RWPE2 (cell line): ENCODE measurements around the gene THRB.
A peak's percentile ranks its signal among the peaks of the same experiment; 100 is the strongest.

ENCODE experiments used
- ATAC-seq: fragments of 200-7000 bp; cut with Tn5 transposase; 3 replicates; pipeline ENCODE4 v1.9.1; 2021; ENCODE audit warnings: low read depth
- DNase-seq: peaks from one replicate; pipeline ENCODE4 v3.0.0-alpha.2; 2020; ENCODE audit warnings: low spot score
- H3K27ac ChIP-seq: fragments of 450-650 bp; 2 replicates; pipeline ENCODE4 v1.5.1; 2017; ENCODE audit warnings: mild to moderate bottlenecking; ENCODE audit not compliant: poor library complexity, severe bottlenecking
- H3K27me3 ChIP-seq: fragments of 250-450 bp; sonication (Bioruptor Pico); 2 replicates; pipeline ENCODE4 v1.5.1; 2021; ENCODE audit warnings: mild to moderate bottlenecking, moderate library complexity; ENCODE audit not compliant: insufficient read depth, poor library complexity, severe bottlenecking
- H3K36me3 ChIP-seq: fragments of 250-450 bp; sonication (Bioruptor Pico); 2 replicates; pipeline ENCODE4 v1.5.1; 2020; ENCODE audit warnings: low read depth, mild to moderate bottlenecking, moderate library complexity
- H3K4me1 ChIP-seq: fragments of 250-450 bp; sonication (Bioruptor Pico); 2 replicates; pipeline ENCODE4 v1.5.1; 2021; ENCODE audit warnings: mild to moderate bottlenecking, moderate library complexity; ENCODE audit not compliant: insufficient read depth, poor library complexity, severe bottlenecking
- H3K4me3 ChIP-seq: fragments of 250-450 bp; sonication (Bioruptor Pico); 2 replicates; pipeline ENCODE4 v1.5.1; 2021; ENCODE audit warnings: mild to moderate bottlenecking, moderate library complexity; ENCODE audit not compliant: severe bottlenecking
- H3K9me3 ChIP-seq: fragments of 250-450 bp; sonication (Bioruptor Pico); 2 replicates; pipeline ENCODE4 v1.5.1; 2021; ENCODE audit warnings: mild to moderate bottlenecking, moderate library complexity; ENCODE audit not compliant: severe bottlenecking
- TF ChIP-seq, protein P1 (sequence below): fragments of 450-650 bp; IDR thresholded peaks from one replicate; pipeline ENCODE4 v1.5.1; 2017; ENCODE audit warnings: mild to moderate bottlenecking, moderate library complexity; ENCODE audit not compliant: poor library complexity, severe bottlenecking

THRB gene

DNA sequence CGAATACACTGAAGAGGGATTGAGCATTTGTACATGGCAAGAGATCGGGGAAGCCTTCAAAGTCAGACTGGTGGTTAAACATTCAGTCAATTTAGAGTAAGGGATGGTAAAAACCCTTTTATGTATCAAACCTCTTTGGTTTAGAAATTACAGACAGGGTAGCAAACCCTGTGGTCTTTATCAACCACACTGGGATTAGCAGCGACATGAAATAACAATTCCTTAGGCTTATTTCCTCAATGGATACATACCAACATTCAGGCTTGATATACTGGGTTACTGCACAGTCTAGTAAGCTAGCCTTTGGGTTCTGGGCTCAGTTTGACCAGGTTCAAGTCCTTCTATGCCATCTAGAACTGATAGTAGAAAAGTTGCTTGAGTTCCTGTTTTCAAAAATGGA is 127.4 kb downstream of the THRB start:
- ATAC-seq (no peak), DNase-seq (no peak)
- TF ChIP-seq, protein P1, sequence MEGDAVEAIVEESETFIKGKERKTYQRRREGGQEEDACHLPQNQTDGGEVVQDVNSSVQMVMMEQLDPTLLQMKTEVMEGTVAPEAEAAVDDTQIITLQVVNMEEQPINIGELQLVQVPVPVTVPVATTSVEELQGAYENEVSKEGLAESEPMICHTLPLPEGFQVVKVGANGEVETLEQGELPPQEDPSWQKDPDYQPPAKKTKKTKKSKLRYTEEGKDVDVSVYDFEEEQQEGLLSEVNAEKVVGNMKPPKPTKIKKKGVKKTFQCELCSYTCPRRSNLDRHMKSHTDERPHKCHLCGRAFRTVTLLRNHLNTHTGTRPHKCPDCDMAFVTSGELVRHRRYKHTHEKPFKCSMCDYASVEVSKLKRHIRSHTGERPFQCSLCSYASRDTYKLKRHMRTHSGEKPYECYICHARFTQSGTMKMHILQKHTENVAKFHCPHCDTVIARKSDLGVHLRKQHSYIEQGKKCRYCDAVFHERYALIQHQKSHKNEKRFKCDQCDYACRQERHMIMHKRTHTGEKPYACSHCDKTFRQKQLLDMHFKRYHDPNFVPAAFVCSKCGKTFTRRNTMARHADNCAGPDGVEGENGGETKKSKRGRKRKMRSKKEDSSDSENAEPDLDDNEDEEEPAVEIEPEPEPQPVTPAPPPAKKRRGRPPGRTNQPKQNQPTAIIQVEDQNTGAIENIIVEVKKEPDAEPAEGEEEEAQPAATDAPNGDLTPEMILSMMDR, result no peak
- H3K4me1 ChIP-seq, result peaks cover 24% of the 10 kb centered on the region
- no peak overlapping the region for H3K4me3 ChIP-seq
- H3K9me3 ChIP-seq, result no peaks in the 10 kb centered on the region
- H3K36me3 ChIP-seq, result no peaks in the 10 kb centered on the region
- H3K27me3 ChIP-seq, result no peaks in the 10 kb centered on the region
- H3K27ac ChIP-seq, result no peak overlapping the region

GRCh38 chr3:24365168-24365567 is 129.5 kb downstream of the THRB start:
- Histone ChIP-seq H3K4me1 (peaks cover 24% of the 10 kb centered on the region), H3K9me3 (no peaks in the 10 kb centered on the region), H3K27ac (peak overlapping the region; percentile 73), H3K4me3 (no peak overlapping the region), H3K36me3 (no peaks in the 10 kb centered on the region), H3K27me3 (no peaks in the 10 kb centered on the region)
- peak; percentile 79 for DNase-seq
- TF ChIP-seq, protein P1, result peak; percentile 29
- ATAC-seq, result peak; percentile 100

DNA sequence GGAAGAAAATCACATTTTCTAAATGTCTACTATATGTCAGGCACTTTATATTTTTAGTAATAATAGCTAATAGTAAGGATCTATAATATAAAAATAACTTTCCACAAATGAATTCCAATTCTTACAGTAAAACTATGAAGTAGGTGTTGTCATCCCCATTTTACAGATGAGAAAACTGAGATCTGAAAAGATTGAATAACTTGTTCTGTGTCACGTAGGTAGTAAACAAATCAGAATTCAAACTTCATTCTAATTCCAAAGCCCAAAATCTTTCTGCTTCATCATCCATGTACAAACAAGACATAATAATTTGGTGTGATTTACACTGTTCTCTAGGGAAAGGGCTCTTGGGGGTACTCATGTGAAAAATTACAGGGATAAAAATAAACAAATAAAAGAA is 130.3 kb downstream of the THRB start:
- TF ChIP-seq, protein P1, result no peak

DNA sequence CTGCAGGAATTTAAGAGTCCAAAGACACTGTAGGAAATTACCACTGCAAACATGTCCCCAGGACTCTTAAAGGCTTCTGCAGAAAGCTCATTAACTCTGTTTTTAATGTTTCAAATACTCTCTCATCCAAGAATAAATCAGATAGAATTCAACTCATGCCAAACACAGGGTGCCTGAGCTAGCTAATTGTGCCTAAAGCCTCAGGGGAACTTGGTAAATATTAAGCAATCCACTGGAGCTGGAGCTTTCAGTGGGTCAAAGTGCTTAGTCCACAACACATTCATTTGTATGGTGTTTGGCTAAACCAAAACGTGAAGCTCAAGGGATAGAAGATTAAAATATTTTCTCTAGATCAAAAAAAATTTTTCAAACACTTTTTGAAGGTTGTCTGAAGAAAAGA is 131.4 kb downstream of the THRB start:
- Histone ChIP-seq H3K9me3 (no peaks in the 10 kb centered on the region), H3K4me1 (peaks cover 24% of the 10 kb centered on the region), H3K36me3 (no peaks in the 10 kb centered on the region), H3K4me3 (no peak overlapping the region), H3K27me3 (no peaks in the 10 kb centered on the region), H3K27ac (peak overlapping the region; percentile 73)
- no peak for DNase-seq
- TF ChIP-seq, protein P1, result no peak
- ATAC-seq, result no peak

More for the DNA sequence above, 130.3 kb downstream of the THRB start:
- no peaks in the 10 kb centered on the region for H3K36me3 ChIP-seq
- H3K4me1 ChIP-seq, result peaks cover 24% of the 10 kb centered on the region
- H3K27ac ChIP-seq, result peak overlapping the region; percentile 73
- H3K9me3 ChIP-seq, result no peaks in the 10 kb centered on the region
- ATAC-seq, result no peak
- H3K27me3 ChIP-seq, result no peaks in the 10 kb centered on the region
- no peak for DNase-seq
- no peak overlapping the region for H3K4me3 ChIP-seq

- Histone ChIP-seq H3K27ac (no peak overlapping the region), H3K9me3 (no peaks in the 10 kb centered on the region), H3K36me3 (no peaks in the 10 kb centered on the region), H3K27me3 (no peaks in the 10 kb centered on the region), H3K4me1 (peaks cover 24% of the 10 kb centered on the region), H3K4me3 (no peak overlapping the region)
- ATAC-seq (no peak), DNase-seq (no peak)
- TF ChIP-seq, protein P1, result no peak
Observed at GRCh38 chr3:24361623-24362022, 133.0 kb downstream of the THRB start.
